Ishikawa (cell line): Measurements from ENCODE around the gene PIGU.

Experiments
- CEBPB ChIP-seq: IDR thresholded peaks from 2 replicates; pipeline ENCODE4 v1.6.1; 2012
- CREB1 ChIP-seq: IDR thresholded peaks from 2 replicates; pipeline ENCODE4 v1.6.1; 2012; ENCODE audit warnings: low read depth
- EGR1 ChIP-seq: IDR thresholded peaks from 2 replicates; pipeline ENCODE4 v1.6.1; 2012
- EP300 ChIP-seq: IDR thresholded peaks from 2 replicates; pipeline ENCODE4 v1.6.1; 2012; ENCODE audit warnings: borderline replicate concordance
- FOXM1 ChIP-seq: IDR thresholded peaks from 2 replicates; pipeline ENCODE4 v1.6.1; 2012; ENCODE audit warnings: low read depth, borderline replicate concordance
- MAX ChIP-seq: IDR thresholded peaks from 2 replicates; pipeline ENCODE4 v1.6.1; 2012
- NFIC ChIP-seq: IDR thresholded peaks from 2 replicates; pipeline ENCODE4 v1.6.1; 2012
- RAD21 ChIP-seq: IDR thresholded peaks from 2 replicates; pipeline ENCODE4 v1.6.1; 2012; ENCODE audit warnings: low read depth
- REST ChIP-seq: IDR thresholded peaks from 2 replicates; pipeline ENCODE4 v1.6.1; 2012; ENCODE audit warnings: low read depth, mild to moderate bottlenecking
- TAF1 ChIP-seq: IDR thresholded peaks from 2 replicates; pipeline ENCODE4 v1.6.1; 2012; ENCODE audit warnings: low read depth, mild to moderate bottlenecking
- TCF12 ChIP-seq: IDR thresholded peaks from 2 replicates; pipeline ENCODE4 v1.6.1; 2012; ENCODE audit warnings: low read depth
- TEAD4 ChIP-seq: IDR thresholded peaks from 2 replicates; pipeline ENCODE4 v1.6.1; 2012
- USF1 ChIP-seq: IDR thresholded peaks from 2 replicates; pipeline ENCODE4 v1.6.1; 2012
- YY1 ChIP-seq: IDR thresholded peaks from 2 replicates; pipeline ENCODE4 v1.6.1; 2012; ENCODE audit warnings: low read depth
- ZBTB7A ChIP-seq: IDR thresholded peaks from 2 replicates; pipeline ENCODE4 v1.6.1; 2012; ENCODE audit warnings: low read depth

PIGU gene

GRCh38 chr20:34522969-34523871, 153.7 kb downstream of the PIGU start:
- TF ChIP-seq RAD21: peak; percentile 66
- TF ChIP-seq MAX: no peak

- TF ChIP-seq CREB1: no peak
- no peak for TF ChIP-seq TAF1
- TF ChIP-seq USF1: no peak
- no peak for TF ChIP-seq YY1
- no peak for TF ChIP-seq FOXM1
- TF ChIP-seq CEBPB: no peak
- TF ChIP-seq MAX: no peak
- TF ChIP-seq TEAD4: no peak
- TF ChIP-seq ZBTB7A: no peak
- TF ChIP-seq NFIC: no peak
- no peak for TF ChIP-seq EP300
- TF ChIP-seq EGR1: no peak
- TF ChIP-seq TCF12: no peak
- TF ChIP-seq REST: no peak
- TF ChIP-seq RAD21: no peak
These were observed 159.8 kb downstream of the PIGU start for GRCh38 chr20:34517114-34517505.

GRCh38 chr20:34516247-34517113, 160.4 kb downstream of the PIGU start, which contains the start of gene DYNLRB1:
TSS of gene DYNLRB1 (plus strand) at chr20:34516422. CDS start at chr20:34516459, 37 bp downstream.
- TF ChIP-seq YY1 (no peak), TCF12 (peak; percentile 62; the same call in 1 of the 2 replicates), TAF1 (peak; percentile 73), NFIC (0 out of 2 replicates have a peak, but pooled peaks have one; percentile 4), EP300 (no peak), FOXM1 (no peak), TEAD4 (0 out of 2 replicates have a peak, but pooled peaks have one; percentile 30), USF1 (peak; percentile 15; the same call in 1 of the 2 replicates), CREB1 (0 out of 2 replicates have a peak, but pooled peaks have one; percentile 16), RAD21 (no peak), ZBTB7A (peak; percentile 77), CEBPB (peak; percentile 3; the same call in 1 of the 2 replicates), REST (0 out of 2 replicates have a peak, but pooled peaks have one; percentile 12), EGR1 (peak; percentile 84), MAX (peak; percentile 53; the same call in 1 of the 2 replicates)

GRCh38 chr20:34515484-34516246, 161.2 kb downstream of the PIGU start:
- TF ChIP-seq TCF12 (no peak), NFIC (0 out of 2 replicates have a peak, but pooled peaks have one; percentile 1), CEBPB (peak; percentile 29; the same call in 1 of the 2 replicates)
